Neural cell (in vitro differentiated cells): ENCODE results near the gene PTPN1. TPM values are rescaled to one million over a fixed set of nuclear protein-coding genes. Genes with fewer than 3 reads are reported as not detected.

Experiments
- H2AFZ ChIP-seq: fragments of 200-600, 300-800 bp; sonication (generic), shearing (Covaris generic); 2 replicates; pipeline ENCODE4 v1.6.0; 2014; ENCODE audit warnings: low read depth, mild to moderate bottlenecking, antibody characterized with exemption, low read length, moderate library complexity
- H3F3A ChIP-seq: fragments of 200-600 bp; shearing (Covaris generic); 2 replicates; pipeline ENCODE4 v1.6.1; 2016; ENCODE audit warnings: mild to moderate bottlenecking, moderate library complexity, mixed read lengths, antibody characterized with exemption, low read length; ENCODE audit not compliant: insufficient read depth, poor library complexity, severe bottlenecking
- H3K27ac ChIP-seq: fragments of 200-600, 300-800 bp; sonication (generic), shearing (Covaris generic); 2 replicates; pipeline ENCODE4 v1.5.1; 2014; ENCODE audit warnings: mild to moderate bottlenecking, low read length, moderate library complexity
- H3K27me3 ChIP-seq: fragments of 300-800, 200-600 bp; sonication (generic), shearing (Covaris generic); 2 replicates; pipeline ENCODE4 v1.6.0; 2014; ENCODE audit warnings: mild to moderate bottlenecking, low read depth, low read length, moderate library complexity; ENCODE audit not compliant: insufficient read depth
- H3K36me3 ChIP-seq: fragments of 300-800, 200-600 bp; sonication (generic), shearing (Covaris generic); 2 replicates; pipeline ENCODE4 v1.5.1; 2014; ENCODE audit warnings: mild to moderate bottlenecking, antibody characterized with exemption, low read length, moderate library complexity; ENCODE audit not compliant: insufficient read depth
- H3K4me2 ChIP-seq: fragments of 300-800, 200-600 bp; sonication (generic), shearing (Covaris generic); 2 replicates; pipeline ENCODE4 v1.6.0; 2014; ENCODE audit warnings: mild to moderate bottlenecking, low read length
- H3K4me3 ChIP-seq: fragments of 300-800, 200-600 bp; sonication (generic), shearing (Covaris generic); 2 replicates; pipeline ENCODE4 v1.5.1; 2014; ENCODE audit warnings: mild to moderate bottlenecking, low read length, moderate library complexity
- H3K79me2 ChIP-seq: fragments of 200-600 bp; shearing (Covaris generic); replicated peaks from 2 replicates; pipeline ENCODE4 v1.6.0; 2014; ENCODE audit warnings: mild to moderate bottlenecking, low read length, moderate library complexity; ENCODE audit not compliant: insufficient read depth
- H3K9ac ChIP-seq: fragments of 300-800, 200-600 bp; sonication (generic), shearing (Covaris generic); 2 replicates; pipeline ENCODE4 v1.6.1; 2016; ENCODE audit warnings: mild to moderate bottlenecking, low read length, mixed read lengths
- H3K9me2 ChIP-seq: fragments of 200-600 bp; shearing (Covaris generic); 2 replicates; pipeline ENCODE4 v1.6.1; 2016; ENCODE audit warnings: mild to moderate bottlenecking, low read length, mixed read lengths; ENCODE audit not compliant: insufficient read depth
- H3K9me3 ChIP-seq: fragments of 200-600, 300-800 bp; sonication (generic), shearing (Covaris generic); 2 replicates; pipeline ENCODE4 v1.6.1; 2016; ENCODE audit warnings: mild to moderate bottlenecking, mixed run types, low read length, moderate library complexity, mixed read lengths
- H4K20me1 ChIP-seq: fragments of 200-600 bp; shearing (Covaris generic); 2 replicates; pipeline ENCODE4 v1.6.1; 2016; ENCODE audit warnings: mild to moderate bottlenecking, mixed run types; ENCODE audit not compliant: insufficient read depth
- CTCF ChIP-seq: fragments of 450-650 bp; IDR thresholded peaks from 2 replicates; pipeline ENCODE4 v1.5.1; 2014; ENCODE audit warnings: antibody characterized with exemption, mild to moderate bottlenecking, moderate library complexity; ENCODE audit not compliant: poor library complexity, severe bottlenecking
- EP300 ChIP-seq: fragments of 450-650 bp; conservative IDR thresholded peaks from 2 replicates; pipeline ENCODE4 v1.6.1; 2014; ENCODE audit warnings: antibody characterized with exemption, mild to moderate bottlenecking, moderate library complexity; ENCODE audit not compliant: poor library complexity, severe bottlenecking
- EZH2 ChIP-seq: fragments of 200-600, 300-800 bp; shearing (Covaris generic), sonication (generic); IDR thresholded peaks from 2 replicates; pipeline ENCODE4 v1.6.1; 2014; ENCODE audit warnings: antibody characterized with exemption, low read length, borderline replicate concordance, mild to moderate bottlenecking; ENCODE audit not compliant: insufficient read depth, poor library complexity, severe bottlenecking
- MXI1 ChIP-seq: fragments of 450-650 bp; conservative IDR thresholded peaks from 2 replicates; pipeline ENCODE4 v1.6.1; 2014; ENCODE audit warnings: antibody characterized with exemption, mild to moderate bottlenecking; ENCODE audit not compliant: poor library complexity, severe bottlenecking
- POLR2AphosphoS5 ChIP-seq: IDR thresholded peaks from 2 replicates; pipeline ENCODE4 v1.6.1; 2012
- RAD21 ChIP-seq: fragments of 450-650 bp; conservative IDR thresholded peaks from 2 replicates; pipeline ENCODE4 v1.6.1; 2014; ENCODE audit warnings: antibody characterized with exemption, mild to moderate bottlenecking, moderate library complexity
- REST ChIP-seq: IDR thresholded peaks from 2 replicates; pipeline ENCODE4 v1.6.1; 2012; ENCODE audit warnings: borderline replicate concordance
- SMC3 ChIP-seq: fragments of 450-650 bp; conservative IDR thresholded peaks from 2 replicates; pipeline ENCODE4 v1.6.1; 2014; ENCODE audit warnings: antibody characterized with exemption, mild to moderate bottlenecking, moderate library complexity; ENCODE audit not compliant: poor library complexity
- TAF1 ChIP-seq: IDR thresholded peaks from 2 replicates; pipeline ENCODE4 v1.6.1; 2012; ENCODE audit warnings: low read depth
- polyA plus RNA-seq: library from polyadenylated mRNA; depleted of rRNA; stranded (reverse); fragments of >200 nt; gene quantifications from 2 replicates; pipeline ENCODE4 v1.2.3, GENCODE V29; 2014

The PTPN1 gene
- polyA plus RNA-seq, 1 donor from 2014 or later: 48.1 TPM

GRCh38 chr20:50629670-50630045, 119.5 kb downstream of the PTPN1 start:
- no peaks in the 10 kb centered on the region for H3K27me3 ChIP-seq
- TF ChIP-seq EP300: no peak
- TF ChIP-seq CTCF: no peak
- no peak for TF ChIP-seq REST
- TF ChIP-seq MXI1: no peak
- no peak for TF ChIP-seq RAD21
- TF ChIP-seq EZH2: no peak
- TF ChIP-seq TAF1: no peak
- no peak for TF ChIP-seq SMC3
- no peak for TF ChIP-seq POLR2AphosphoS5
- H3K36me3 ChIP-seq: no peaks in the 10 kb centered on the region
- H3K27ac ChIP-seq: no peak overlapping the region
- H3K4me2 ChIP-seq: no peak overlapping the region
- H3K9ac ChIP-seq: no peak overlapping the region
- H3K4me3 ChIP-seq: no peak overlapping the region
- no peaks in the 10 kb centered on the region for H3K9me2 ChIP-seq
- H3K79me2 ChIP-seq: no peaks in the 10 kb centered on the region
- H2AFZ ChIP-seq: no peak overlapping the region
- H4K20me1 ChIP-seq: no peaks in the 10 kb centered on the region
- H3K9me3 ChIP-seq: no peaks in the 10 kb centered on the region
- H3F3A ChIP-seq: no peaks in the 10 kb centered on the region

- no peaks in the 10 kb centered on the region for H3K36me3 ChIP-seq
- no peak overlapping the region for H3K9ac ChIP-seq
- no peak overlapping the region for H2AFZ ChIP-seq
- H3K27ac ChIP-seq: no peak overlapping the region
- no peaks in the 10 kb centered on the region for H3K9me3 ChIP-seq
- H3K4me2 ChIP-seq: no peak overlapping the region
- H3K79me2 ChIP-seq: no peaks in the 10 kb centered on the region
- TF ChIP-seq CTCF (no peak), EP300 (no peak), SMC3 (no peak), MXI1 (no peak), EZH2 (no peak), RAD21 (no peak), TAF1 (no peak), POLR2AphosphoS5 (no peak), REST (no peak)
- H3K4me3 ChIP-seq: no peak overlapping the region
- no peaks in the 10 kb centered on the region for H3F3A ChIP-seq
- no peaks in the 10 kb centered on the region for H3K27me3 ChIP-seq
- H3K9me2 ChIP-seq: no peaks in the 10 kb centered on the region
- H4K20me1 ChIP-seq: no peaks in the 10 kb centered on the region
Observed at GRCh38 chr20:50630578-50631263, 120.5 kb downstream of the PTPN1 start.
